Activated CD8-positive, alpha-beta memory T cell treated with anti-CD3 and anti-CD28 coated beads, Interleukin-2, amount 50 U/mL, for 4 hours (primary cell): Measurements from ENCODE around the gene LDB3.

Source experiments
- DNase-seq: peaks from one replicate; pipeline ENCODE4 v3.0.0-alpha.2; 2020

Gene LDB3

GRCh38 chr10:86687750-86688149 lies 19.4 kb downstream of the LDB3 start:
- DNase-seq = no peak

DNA sequence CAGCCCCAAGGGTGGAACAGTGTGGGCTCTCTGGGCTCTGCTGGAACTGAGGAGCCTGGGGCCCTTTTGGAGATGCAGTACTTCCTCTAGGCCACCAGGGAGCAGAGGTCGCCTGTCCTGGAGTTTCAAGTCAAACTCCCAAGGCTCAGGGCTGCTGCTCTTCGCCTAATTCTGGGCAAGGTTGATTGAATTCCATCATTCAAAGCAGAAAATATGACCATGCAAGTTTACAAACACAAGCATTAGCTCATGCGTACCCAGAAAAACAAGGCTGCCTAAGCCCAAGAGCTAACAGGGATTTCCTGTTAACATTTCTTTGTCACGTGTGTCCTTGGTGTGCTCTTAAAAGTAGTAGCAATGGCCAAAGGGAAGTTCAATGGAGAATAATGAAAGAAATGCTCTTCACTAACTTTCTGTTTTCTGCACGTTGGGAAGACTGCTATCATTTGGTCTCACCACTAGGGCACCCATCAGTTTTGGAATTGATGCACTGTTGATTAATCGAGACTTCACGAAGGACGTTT lies 20.1 kb downstream of the LDB3 start:
- peak; percentile 33 for DNase-seq

- DNase-seq = no peak
These were observed 20.8 kb downstream of the LDB3 start for GRCh38 chr10:86689146-86689545.

DNA sequence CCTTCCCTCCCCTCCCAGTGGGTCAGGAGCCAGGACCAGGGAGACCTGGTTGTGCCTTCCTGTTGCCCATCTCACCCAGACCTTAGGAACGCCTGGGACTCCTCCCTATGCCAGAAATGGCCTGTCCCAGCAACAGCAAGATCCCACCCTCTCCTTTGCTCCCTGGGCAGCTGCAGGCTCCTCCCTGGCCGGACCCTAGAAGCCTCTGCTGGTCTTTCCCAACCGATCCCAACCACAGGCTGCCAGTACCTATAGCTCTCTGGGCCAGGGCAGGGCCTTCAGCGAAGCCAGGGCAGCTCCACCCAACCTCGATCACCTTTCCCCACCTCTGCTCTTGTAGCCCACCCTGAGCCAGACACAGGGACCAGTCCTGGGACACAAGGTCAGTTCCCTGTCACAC lies 21.9 kb downstream of the LDB3 start:
- no peak for DNase-seq

GRCh38 chr10:86690657-86691084 lies 22.4 kb downstream of the LDB3 start:
- no peak for DNase-seq

- DNase-seq = no peak
These were observed 23.2 kb downstream of the LDB3 start for GRCh38 chr10:86691333-86692022.

DNA sequence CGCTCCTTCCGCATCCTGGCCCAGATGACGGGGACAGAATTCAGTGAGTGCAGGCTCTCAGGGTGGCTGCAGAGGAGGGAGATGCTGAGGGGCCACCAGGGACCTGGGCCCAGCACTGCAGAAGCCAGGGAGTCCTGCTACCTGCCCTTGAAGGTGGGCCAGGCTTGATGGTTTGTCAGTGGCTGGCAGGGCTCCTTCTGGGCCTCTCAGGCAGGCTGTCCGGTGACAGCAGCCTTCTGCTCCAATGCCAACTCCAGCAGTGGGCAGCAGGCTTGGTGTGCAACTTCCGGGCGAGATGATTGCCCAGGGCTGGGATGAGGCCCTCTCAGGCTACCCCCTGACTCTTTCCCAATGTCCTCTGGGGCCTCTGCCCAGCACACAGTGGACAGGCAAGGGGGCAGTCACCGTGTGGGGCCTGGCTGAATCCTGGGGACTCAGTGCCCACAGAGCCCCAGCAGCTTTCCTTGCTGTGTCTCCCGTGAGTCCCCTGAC lies 23.8 kb downstream of the LDB3 start:
- no peak for DNase-seq

GRCh38 chr10:86692664-86693063 lies 24.4 kb downstream of the LDB3 start:
- DNase-seq = no peak

DNA sequence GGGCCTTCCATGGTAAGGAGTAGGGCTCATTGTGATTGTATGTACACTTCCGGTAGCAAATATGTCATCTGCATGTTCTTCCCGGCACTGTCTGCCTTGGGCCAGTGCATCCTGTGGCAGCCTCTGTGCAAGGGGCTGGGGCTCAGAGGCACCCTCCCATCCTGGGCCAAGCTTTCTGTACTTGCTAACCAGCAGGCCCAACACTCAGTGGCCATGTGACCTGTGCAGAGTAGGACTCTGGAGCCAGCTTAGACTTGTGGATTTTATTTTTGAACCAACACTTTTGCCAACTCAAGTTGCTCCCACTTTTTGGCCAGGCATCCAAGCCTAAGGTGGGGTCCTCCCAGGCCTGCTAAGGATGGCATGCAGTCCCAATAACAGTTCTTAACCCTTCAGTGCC lies 25.0 kb downstream of the LDB3 start:
- DNase-seq = no peak

- peak; percentile 31 for DNase-seq
These were observed 25.5 kb downstream of the LDB3 start for GRCh38 chr10:86693721-86694369.

- DNase-seq = no peak
These were observed 30.1 kb downstream of the LDB3 start for GRCh38 chr10:86698207-86698940.

DNA sequence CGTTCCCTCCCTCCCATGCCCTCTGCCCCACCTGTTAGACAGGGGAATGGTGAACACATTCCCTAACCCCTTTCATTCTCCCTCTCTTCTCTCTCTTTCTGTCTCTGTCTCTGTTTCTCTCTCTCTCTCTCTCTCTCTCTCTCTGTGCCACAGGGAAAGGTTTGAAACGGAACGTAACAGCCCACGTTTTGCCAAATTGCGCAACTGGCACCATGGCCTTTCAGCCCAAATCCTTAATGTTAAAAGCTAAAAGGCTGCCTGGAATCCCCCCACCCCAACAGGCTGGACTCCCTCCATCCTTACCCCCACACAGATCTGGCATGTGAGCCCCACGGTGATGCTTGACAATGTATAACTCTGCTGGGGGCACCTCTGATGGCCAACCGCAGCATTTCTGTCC lies 30.8 kb downstream of the LDB3 start:
- no peak for DNase-seq

DNA sequence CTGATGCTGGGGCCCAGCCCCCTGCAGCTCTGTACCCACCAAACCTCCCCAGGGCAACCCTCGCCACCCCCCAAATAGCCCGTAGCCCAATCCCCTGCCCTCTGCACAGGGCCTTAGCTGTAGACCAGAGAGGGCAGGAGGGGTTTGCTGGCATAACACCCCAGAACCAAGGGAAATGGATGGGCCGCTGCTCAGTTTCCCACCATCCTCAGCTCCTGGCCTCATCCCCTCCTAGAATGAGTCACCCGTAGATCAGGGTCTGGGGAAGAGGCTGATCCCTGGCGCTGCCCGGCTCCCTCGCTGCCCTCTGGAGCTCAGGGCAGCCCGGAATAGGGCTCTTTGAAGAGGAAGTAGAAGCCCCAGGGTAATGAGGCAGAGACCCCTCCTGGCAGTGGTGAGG lies 31.2 kb downstream of the LDB3 start:
- no peak for DNase-seq

DNA sequence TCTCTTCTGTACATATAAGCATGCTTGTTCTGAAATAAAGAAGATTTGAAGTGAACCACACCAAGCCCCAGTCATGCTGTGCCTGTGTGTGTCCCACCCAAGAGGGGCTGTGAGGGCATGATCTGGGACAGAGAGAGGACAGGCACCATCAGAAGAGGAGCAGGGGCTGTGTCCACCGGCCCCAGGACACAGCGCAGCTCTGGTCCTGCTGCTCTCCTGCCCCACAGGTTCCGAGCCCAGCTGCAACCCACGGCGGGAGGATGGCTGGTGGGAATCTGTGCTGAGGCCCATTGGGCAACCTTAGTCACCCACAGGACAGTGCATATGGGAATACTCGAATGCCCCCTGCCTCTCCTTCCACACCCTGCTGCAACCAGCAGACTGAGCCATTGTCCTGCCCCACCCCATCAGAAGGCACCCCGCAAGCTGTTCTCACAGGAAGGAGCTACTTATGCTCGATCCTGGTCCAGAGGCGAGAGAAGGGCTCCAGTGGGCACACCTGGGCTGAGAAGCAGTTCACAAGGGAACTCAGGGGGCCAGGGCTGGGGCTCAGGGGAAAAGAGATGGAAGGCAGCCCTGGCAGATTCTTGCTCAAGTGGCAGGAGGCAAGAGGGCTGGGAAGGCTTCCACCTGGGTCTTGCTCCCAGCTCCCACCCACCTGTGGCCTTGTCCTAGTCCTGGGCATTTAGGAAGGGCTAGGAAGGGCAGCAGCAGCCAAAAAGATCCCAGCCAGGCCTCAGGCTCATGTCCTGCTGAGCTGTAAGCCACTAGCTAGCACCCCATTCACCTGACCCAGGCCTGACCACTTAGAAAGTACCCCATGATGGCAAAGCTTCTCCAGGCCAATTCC lies 31.9 kb downstream of the LDB3 start:
- no peak for DNase-seq

GRCh38 chr10:86700851-86701617 lies 32.7 kb downstream of the LDB3 start:
- DNase-seq = no peak

DNA sequence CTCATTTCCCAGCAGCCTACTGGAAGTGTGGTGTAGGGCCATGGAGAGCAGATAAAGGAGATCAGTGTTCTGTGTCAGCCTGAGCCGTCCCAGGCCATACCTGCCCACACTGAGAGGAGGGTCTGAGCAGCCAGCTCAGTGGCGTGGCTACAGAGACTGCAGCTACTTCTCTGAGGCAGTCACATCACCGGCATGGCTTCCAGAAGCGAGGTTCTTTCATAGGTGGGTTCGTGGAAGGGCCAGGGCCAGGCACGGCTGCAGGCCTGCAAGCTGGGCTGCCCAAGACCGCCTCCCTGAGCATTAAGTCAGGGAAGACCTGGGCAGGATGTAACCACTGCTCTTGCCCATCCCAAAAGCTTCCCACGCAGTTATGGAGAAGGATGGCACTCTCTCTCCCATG lies 34.9 kb downstream of the LDB3 start:
- no peak for DNase-seq

DNA sequence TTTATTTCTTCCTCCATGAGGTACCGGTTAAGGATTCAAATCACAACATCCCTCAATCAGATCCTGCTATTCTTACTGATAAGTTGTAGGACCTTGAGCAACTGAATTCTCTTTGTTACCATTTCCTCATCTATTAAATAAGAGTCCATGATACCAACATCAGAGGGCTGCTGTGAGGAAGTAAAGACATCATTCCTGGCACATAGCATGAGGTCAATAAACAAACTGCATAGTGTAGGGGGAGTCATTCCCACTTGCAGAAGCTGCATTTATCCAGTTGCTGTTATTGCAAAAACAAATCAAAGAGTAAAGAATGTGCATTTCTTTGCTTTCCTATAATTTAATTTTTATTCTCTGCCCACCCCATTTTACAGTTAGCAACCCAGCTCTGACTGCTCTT lies 36.8 kb downstream of the LDB3 start:
- no peak for DNase-seq

GRCh38 chr10:86705905-86706304 lies 37.6 kb downstream of the LDB3 start:
- no peak for DNase-seq

DNA sequence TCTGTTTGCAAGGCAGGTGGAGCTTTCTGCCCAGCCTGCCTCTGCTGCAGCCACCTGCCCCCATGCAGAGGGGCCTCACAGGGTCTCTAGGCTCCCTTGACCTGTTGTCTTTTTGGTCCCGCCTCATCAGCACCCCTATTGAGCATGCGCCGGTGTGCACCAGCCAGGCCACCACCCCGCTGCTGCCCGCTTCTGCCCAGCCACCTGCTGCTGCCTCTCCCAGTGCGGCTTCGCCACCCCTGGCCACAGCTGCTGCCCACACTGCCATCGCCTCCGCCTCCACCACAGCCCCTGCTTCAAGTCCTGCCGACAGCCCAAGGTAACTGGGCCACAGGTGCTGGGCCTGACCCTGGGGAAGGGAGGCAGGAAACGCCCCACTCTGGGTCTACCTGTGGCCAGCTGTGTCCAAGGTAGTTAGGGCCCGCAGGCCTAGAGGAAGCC lies 38.1 kb downstream of the LDB3 start:
- DNase-seq = no peak

DNA sequence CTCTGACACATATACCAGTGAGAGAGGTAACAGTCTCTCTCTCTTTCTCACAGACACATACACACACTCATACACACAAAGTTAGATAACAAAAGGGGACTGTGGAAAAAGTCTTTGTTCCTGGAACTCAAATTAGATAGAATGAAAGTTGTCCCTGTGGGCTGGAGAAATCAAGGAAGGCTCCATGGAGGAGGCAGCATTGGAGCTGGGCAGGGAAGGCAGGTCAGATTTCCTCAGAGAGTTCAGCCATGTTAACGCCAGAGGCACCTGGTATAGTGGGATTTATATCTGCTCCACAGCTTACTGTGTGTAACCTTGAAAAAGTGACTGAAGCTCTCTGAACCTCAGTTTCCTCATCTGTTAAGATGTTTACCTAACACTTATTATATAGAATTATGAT lies 38.7 kb downstream of the LDB3 start:
- DNase-seq = no peak

GRCh38 chr10:86707505-86707904 lies 39.2 kb downstream of the LDB3 start:
- no peak for DNase-seq
